GM12892 (cell line): ENCODE results near the gene CYTH1.

Experiments used
- DNase-seq: peaks from one replicate; pipeline ENCODE4 v3.0.0; 2011; ENCODE audit not compliant: insufficient read length
- FAIRE-seq: peaks from 2 replicates; lab custom pipeline; 2011; peaks lifted over from hg19 to GRCh38; lab: Jason Lieb, UNC
- POLR2A ChIP-seq: IDR thresholded peaks from 2 replicates; pipeline ENCODE4 v1.6.1; 2011; ENCODE audit warnings: low read depth, low read length, control low read depth
- POLR2AphosphoS5 ChIP-seq: IDR thresholded peaks from 2 replicates; pipeline ENCODE4 v1.6.1; 2011; ENCODE audit warnings: low read depth, low read length, control low read depth
- TAF1 ChIP-seq: IDR thresholded peaks from 2 replicates; pipeline ENCODE4 v1.6.1; 2011; ENCODE audit warnings: low read depth, mild to moderate bottlenecking, control low read depth, low read length, borderline replicate concordance

CYTH1 gene

GRCh38 chr17:78794399-78794798 is 12.3 kb upstream of the CYTH1 start:
- DNase-seq (no peak), FAIRE-seq (no peak)
- TF ChIP-seq POLR2A: no peak
- no peak for TF ChIP-seq TAF1
- no peak for TF ChIP-seq POLR2AphosphoS5

GRCh38 chr17:78793968-78794367 is 11.9 kb upstream of the CYTH1 start:
- DNase-seq: no peak
- FAIRE-seq: no peak
- TF ChIP-seq POLR2AphosphoS5: no peak
- TF ChIP-seq POLR2A: no peak
- no peak for TF ChIP-seq TAF1

GRCh38 chr17:78793415-78793814 is 11.3 kb upstream of the CYTH1 start:
- DNase-seq (no peak), FAIRE-seq (no peak)
- TF ChIP-seq POLR2AphosphoS5 (no peak), TAF1 (no peak), POLR2A (no peak; the same call in 1 of the 2 replicates)

- TF ChIP-seq TAF1: no peak
- TF ChIP-seq POLR2A: no peak
- TF ChIP-seq POLR2AphosphoS5: no peak
- DNase-seq (no peak), FAIRE-seq (no peak)
Observed at GRCh38 chr17:78791840-78792709, 10.0 kb upstream of the CYTH1 start.

- no peak for TF ChIP-seq TAF1
- TF ChIP-seq POLR2AphosphoS5: no peak
- no peak for TF ChIP-seq POLR2A
- DNase-seq: no peak
- no peak for FAIRE-seq
Observed at GRCh38 chr17:78790552-78790951, 8.5 kb upstream of the CYTH1 start.

- TF ChIP-seq POLR2AphosphoS5 (no peak), TAF1 (no peak)
- FAIRE-seq (no peak), DNase-seq (no peak)
Observed at GRCh38 chr17:78789663-78790181, 7.6 kb upstream of the CYTH1 start.

GRCh38 chr17:78789149-78789662 is 7.1 kb upstream of the CYTH1 start:
- TF ChIP-seq POLR2AphosphoS5: no peak
- TF ChIP-seq POLR2A: no peak
- no peak for TF ChIP-seq TAF1
- DNase-seq (no peak), FAIRE-seq (no peak)

GRCh38 chr17:78788451-78788850 is 6.4 kb upstream of the CYTH1 start:
- DNase-seq (no peak), FAIRE-seq (no peak)
- TF ChIP-seq POLR2A: no peak
- TF ChIP-seq TAF1: no peak
- TF ChIP-seq POLR2AphosphoS5: no peak

GRCh38 chr17:78787444-78787843 is 5.4 kb upstream of the CYTH1 start:
- no peak for FAIRE-seq
- DNase-seq: no peak
- TF ChIP-seq POLR2AphosphoS5 (no peak), TAF1 (no peak), POLR2A (no peak)

GRCh38 chr17:78785663-78786057 is 3.6 kb upstream of the CYTH1 start:
- FAIRE-seq (no peak), DNase-seq (no peak)
- TF ChIP-seq TAF1: no peak
- no peak for TF ChIP-seq POLR2A
- no peak for TF ChIP-seq POLR2AphosphoS5

- TF ChIP-seq TAF1 (no peak), POLR2AphosphoS5 (no peak), POLR2A (no peak)
- FAIRE-seq (no peak), DNase-seq (no peak)
Observed at GRCh38 chr17:78785011-78785662, 3.1 kb upstream of the CYTH1 start.

- DNase-seq (no peak), FAIRE-seq (no peak)
- TF ChIP-seq POLR2A: no peak
- no peak for TF ChIP-seq POLR2AphosphoS5
- no peak for TF ChIP-seq TAF1
Observed at GRCh38 chr17:78784352-78784751, 2.3 kb upstream of the CYTH1 start.

- no peak for FAIRE-seq
- no peak for TF ChIP-seq POLR2AphosphoS5
- no peak for TF ChIP-seq TAF1
- no peak for TF ChIP-seq POLR2A
- DNase-seq: no peak
Observed at GRCh38 chr17:78783711-78784324, 1.7 kb upstream of the CYTH1 start.
